A673 (cell line): ENCODE results near the gene YPEL2. TPM values are rescaled to one million over a fixed set of nuclear protein-coding genes. Genes with fewer than 3 reads are reported as not detected.

Experiments
- BruUV-seq: library from RNA; stranded (reverse); fragments of 400-500 nt; replicated peaks from 2 replicates; lab custom pipeline; 2021; lab: Mats Ljungman, UMichigan
- CTCF ChIA-PET: fragments of 300-600 bp; sonication (Branson Sonifier 250); formaldehyde crosslinking; loops from one replicate; lab custom pipeline; 2022; ENCODE audit warnings: antibody characterized with exemption; lab: Charles Lee
- POLR2A ChIA-PET: fragments of 300-600 bp; sonication (Branson Sonifier 250); formaldehyde crosslinking; loops from one replicate; lab custom pipeline; 2022; ENCODE audit warnings: antibody characterized with exemption; ENCODE audit not compliant: low non-redundant PET; lab: Charles Lee
- DNase-seq: peaks from one replicate; pipeline ENCODE4 v3.0.0-alpha.2; 2015; ENCODE audit warnings: low spot score
- H3K27ac ChIP-seq: fragments of 200-600 bp; sonication (generic); 2 replicates; pipeline ENCODE4 v1.5.1; 2016; ENCODE audit warnings: mixed run types, low read depth, mild to moderate bottlenecking, mixed read lengths, antibody characterized with exemption, low read length; ENCODE audit not compliant: poor library complexity, severe bottlenecking
- H3K27me3 ChIP-seq: fragments of 200-600 bp; sonication (generic); replicated peaks from 2 replicates; pipeline ENCODE4 v1.6.1; 2017; ENCODE audit warnings: mixed run types, low read depth, mild to moderate bottlenecking, mixed read lengths, antibody characterized with exemption, low read length; ENCODE audit not compliant: insufficient read depth, poor library complexity
- H3K36me3 ChIP-seq: fragments of 200-600 bp; sonication (generic); 2 replicates; pipeline ENCODE4 v1.6.1; 2016; ENCODE audit warnings: mixed run types, mild to moderate bottlenecking, mixed read lengths, antibody characterized with exemption, low read length; ENCODE audit not compliant: insufficient read depth, poor library complexity, severe bottlenecking
- H3K4me1 ChIP-seq: fragments of 200-600 bp; sonication (generic); 2 replicates; pipeline ENCODE4 v1.6.1; 2017; ENCODE audit warnings: mixed run types, mild to moderate bottlenecking, mixed read lengths, antibody characterized with exemption, low read length; ENCODE audit not compliant: insufficient read depth, poor library complexity, severe bottlenecking
- H3K4me3 ChIP-seq: fragments of 200-600 bp; sonication (generic); 2 replicates; pipeline ENCODE4 v1.5.1; 2016; ENCODE audit warnings: low read depth, mixed run types, mild to moderate bottlenecking, mixed read lengths, low read length; ENCODE audit not compliant: poor library complexity, severe bottlenecking
- H3K9me3 ChIP-seq: fragments of 200-600 bp; sonication (generic); 2 replicates; pipeline ENCODE4 v1.6.1; 2016; ENCODE audit warnings: mixed run types, low read depth, mild to moderate bottlenecking, mixed read lengths, antibody characterized with exemption, low read length; ENCODE audit not compliant: poor library complexity, severe bottlenecking
- CTCF ChIP-seq: fragments of 300-800, 200-600 bp; sonication (generic); conservative IDR thresholded peaks from 2 replicates; pipeline ENCODE4 v1.5.1; 2017; ENCODE audit warnings: low read depth, mild to moderate bottlenecking, antibody characterized with exemption, low read length, moderate library complexity, mixed read lengths
- EZH2 ChIP-seq: fragments of 200-600 bp; sonication (generic); IDR thresholded peaks from 2 replicates; pipeline ENCODE4 v1.6.1; 2017; ENCODE audit warnings: borderline replicate concordance, low read depth, mild to moderate bottlenecking, mixed read lengths, antibody characterized with exemption, low read length; ENCODE audit not compliant: poor library complexity, severe bottlenecking
- intact Hi-C: fragments of 100-400 bp; cut with micrococcal nuclease; formaldehyde crosslinking; loops from one replicate; pipeline ENCODE4 v1.10.0; 2022; ENCODE audit not compliant: unreplicated experiment
- total RNA-seq: library from RNA; stranded (reverse); gene quantifications from 2 replicates; pipeline ENCODE4 v1.2.3, GENCODE V29; 2021

The YPEL2 gene
- total RNA-seq, 1 experiment from 2014 or later = 0.60 TPM

- Histone ChIP-seq H3K27ac (no peak overlapping the region), H3K4me1 (no peaks in the 10 kb centered on the region), H3K4me3 (no peak overlapping the region), H3K36me3 (no peaks in the 10 kb centered on the region), H3K27me3 (no peaks in the 10 kb centered on the region), H3K9me3 (no peaks in the 10 kb centered on the region)
- intact Hi-C loops = no loop called here
- no TSS peak for BruUV-seq
- DNase-seq = no peak
- TF ChIP-seq EZH2 (no peak), CTCF (no peak)
- POLR2A ChIA-PET = no interaction called here
- CTCF ChIA-PET = no interaction called here
Observed at GRCh38 chr17:59413014-59413766, 81.7 kb downstream of the YPEL2 start.

- Histone ChIP-seq H3K9me3 (no peaks in the 10 kb centered on the region), H3K4me1 (no peaks in the 10 kb centered on the region), H3K27me3 (no peaks in the 10 kb centered on the region), H3K4me3 (no peak overlapping the region), H3K27ac (no peak overlapping the region), H3K36me3 (no peaks in the 10 kb centered on the region)
- BruUV-seq = no TSS peak
- DNase-seq = no peak
- POLR2A ChIA-PET = no interaction called here
- CTCF ChIA-PET = no interaction called here
- TF ChIP-seq EZH2 (no peak), CTCF (no peak)
- intact Hi-C loops = no loop called here
Observed at GRCh38 chr17:59415397-59415796, 83.9 kb downstream of the YPEL2 start.

- H3K9me3 ChIP-seq = no peaks in the 10 kb centered on the region
- no peaks in the 10 kb centered on the region for H3K4me1 ChIP-seq
- ChIA-PET POLR2A (no interaction called here), CTCF (interaction anchor here (0.6 kb wide), 1 partner anchor 292 kb away, joined by 3 read pairs; no protein-coding TSS in a partner anchor)
- H3K36me3 ChIP-seq = no peaks in the 10 kb centered on the region
- no peak overlapping the region for H3K4me3 ChIP-seq
- no TSS peak for BruUV-seq
- no peaks in the 10 kb centered on the region for H3K27me3 ChIP-seq
- intact Hi-C loops = no loop called here
- DNase-seq = no peak
- TF ChIP-seq EZH2 (no peak), CTCF (no peak)
- no peak overlapping the region for H3K27ac ChIP-seq
Observed at GRCh38 chr17:59416184-59416583, 84.7 kb downstream of the YPEL2 start.
